ENCODE data around the gene NR3C2.

GRCh38 chr4:148114436-148114835 is 327.8 kb downstream of the NR3C2 start:
- TF ChIP-seq CTCF (IDR thresholded peaks at IDR 0.05; ENCODE audit: poor library complexity, severe bottlenecking) (no peak), EZH2 (IDR thresholded peaks at IDR 0.05; ENCODE audit: borderline replicate concordance, insufficient read depth, low read length, poor library complexity, severe bottlenecking) (no peak), MXI1 (conservative IDR thresholded peaks at IDR 0.05; ENCODE audit: poor library complexity, severe bottlenecking) (no peak), TAF1 (IDR thresholded peaks at IDR 0.05; ENCODE audit: low read depth) (no peak), EP300 (conservative IDR thresholded peaks at IDR 0.05; ENCODE audit: poor library complexity, severe bottlenecking) (no peak)

Data from neural cell (in vitro differentiated cells).